GM12872 (cell line): ENCODE measurements around the gene PODXL2.
A peak's percentile ranks its signal among the peaks of the same experiment; 100 is the strongest.

ENCODE experiments used
- TF ChIP-seq, protein P1 (sequence below): IDR thresholded peaks from 3 replicates; pipeline ENCODE4 v1.5.1; 2011; ENCODE audit warnings: low read depth, mild to moderate bottlenecking, low read length, moderate library complexity; ENCODE audit not compliant: insufficient read depth

PODXL2 gene

DNA sequence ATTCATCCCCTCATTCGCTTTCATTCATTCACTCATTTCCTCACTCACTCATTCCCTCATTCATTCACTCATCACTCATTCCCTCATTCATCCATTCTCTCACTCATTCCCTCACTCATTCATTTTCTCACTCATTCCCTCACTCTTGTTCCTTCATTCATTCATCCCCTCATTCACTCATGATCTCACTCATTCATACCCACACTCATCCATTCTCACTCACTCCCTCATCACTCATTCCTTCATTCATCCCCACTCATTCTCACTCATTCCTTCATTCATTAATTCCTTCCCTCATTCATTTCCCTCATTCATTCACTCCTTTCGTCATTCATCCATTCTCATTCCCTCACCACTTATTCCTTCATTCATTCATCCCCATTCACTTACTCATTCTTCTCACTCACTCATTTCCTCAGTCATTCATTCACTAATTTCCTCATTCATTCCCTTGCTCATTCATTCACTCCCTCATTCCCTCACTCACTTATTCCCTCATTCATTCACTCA is 58.3 kb downstream of the PODXL2 start:
- TF ChIP-seq, protein P1, sequence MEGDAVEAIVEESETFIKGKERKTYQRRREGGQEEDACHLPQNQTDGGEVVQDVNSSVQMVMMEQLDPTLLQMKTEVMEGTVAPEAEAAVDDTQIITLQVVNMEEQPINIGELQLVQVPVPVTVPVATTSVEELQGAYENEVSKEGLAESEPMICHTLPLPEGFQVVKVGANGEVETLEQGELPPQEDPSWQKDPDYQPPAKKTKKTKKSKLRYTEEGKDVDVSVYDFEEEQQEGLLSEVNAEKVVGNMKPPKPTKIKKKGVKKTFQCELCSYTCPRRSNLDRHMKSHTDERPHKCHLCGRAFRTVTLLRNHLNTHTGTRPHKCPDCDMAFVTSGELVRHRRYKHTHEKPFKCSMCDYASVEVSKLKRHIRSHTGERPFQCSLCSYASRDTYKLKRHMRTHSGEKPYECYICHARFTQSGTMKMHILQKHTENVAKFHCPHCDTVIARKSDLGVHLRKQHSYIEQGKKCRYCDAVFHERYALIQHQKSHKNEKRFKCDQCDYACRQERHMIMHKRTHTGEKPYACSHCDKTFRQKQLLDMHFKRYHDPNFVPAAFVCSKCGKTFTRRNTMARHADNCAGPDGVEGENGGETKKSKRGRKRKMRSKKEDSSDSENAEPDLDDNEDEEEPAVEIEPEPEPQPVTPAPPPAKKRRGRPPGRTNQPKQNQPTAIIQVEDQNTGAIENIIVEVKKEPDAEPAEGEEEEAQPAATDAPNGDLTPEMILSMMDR: no peak

DNA sequence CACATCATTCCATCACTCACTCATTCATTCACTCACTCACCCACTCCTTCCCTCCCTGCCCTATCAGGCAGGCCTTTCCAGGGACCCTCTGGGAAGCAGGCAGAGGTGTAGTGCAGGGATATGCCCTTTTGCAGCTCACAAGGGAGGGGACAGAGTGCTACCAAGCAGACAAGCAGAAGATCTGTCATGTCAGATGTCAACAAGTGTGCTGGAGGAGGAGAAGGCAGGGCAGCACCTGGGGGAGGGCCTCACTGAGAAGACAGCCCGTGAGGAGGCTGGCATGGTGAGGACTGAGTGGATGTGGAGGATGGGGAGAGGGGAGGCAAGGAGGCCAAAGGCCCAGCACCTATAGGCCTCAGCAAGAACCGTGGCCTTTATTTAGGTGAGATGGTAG is 59.0 kb downstream of the PODXL2 start:
- TF ChIP-seq, protein P1: no peak

DNA sequence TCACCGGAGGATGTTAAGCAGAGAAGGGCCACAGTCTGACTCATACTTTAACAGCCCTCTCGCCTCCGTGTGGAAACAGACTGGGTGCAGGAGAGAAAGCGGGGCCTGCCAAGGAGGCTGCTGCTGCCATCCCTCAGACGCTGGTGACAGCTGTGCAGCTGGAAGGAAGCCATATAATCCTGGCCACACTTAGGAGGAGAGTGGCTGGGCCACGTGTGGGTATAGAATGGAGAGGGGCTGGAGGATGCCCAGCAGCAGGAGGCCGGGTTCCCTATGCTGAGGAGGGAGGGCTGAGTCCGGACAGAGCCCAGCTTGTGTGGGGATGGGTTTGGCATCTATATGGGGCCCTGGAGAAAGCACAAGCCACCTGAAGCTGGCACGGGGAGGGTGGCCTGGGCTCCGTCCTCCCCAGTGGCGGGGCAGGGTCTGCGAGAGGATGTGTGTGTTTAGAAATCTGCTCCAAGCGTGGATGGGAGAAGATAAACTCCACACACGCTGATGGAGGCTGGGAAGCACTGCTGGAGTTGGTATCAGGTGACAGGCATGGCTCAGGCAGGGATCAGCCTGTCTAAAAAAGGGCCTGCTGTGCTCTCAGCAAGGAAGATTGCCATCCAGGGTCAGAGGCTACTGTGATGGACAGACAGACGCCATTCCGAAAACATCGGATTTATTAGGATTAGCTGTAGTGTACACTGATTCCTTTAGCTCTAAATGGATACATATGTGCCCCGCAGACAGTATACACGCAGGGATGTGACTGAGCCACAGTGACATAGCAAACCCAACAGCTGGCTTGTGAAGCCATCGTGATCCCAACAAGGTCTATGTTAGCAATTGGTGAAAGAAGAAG is 59.7 kb downstream of the PODXL2 start:
- TF ChIP-seq, protein P1: no peak

DNA sequence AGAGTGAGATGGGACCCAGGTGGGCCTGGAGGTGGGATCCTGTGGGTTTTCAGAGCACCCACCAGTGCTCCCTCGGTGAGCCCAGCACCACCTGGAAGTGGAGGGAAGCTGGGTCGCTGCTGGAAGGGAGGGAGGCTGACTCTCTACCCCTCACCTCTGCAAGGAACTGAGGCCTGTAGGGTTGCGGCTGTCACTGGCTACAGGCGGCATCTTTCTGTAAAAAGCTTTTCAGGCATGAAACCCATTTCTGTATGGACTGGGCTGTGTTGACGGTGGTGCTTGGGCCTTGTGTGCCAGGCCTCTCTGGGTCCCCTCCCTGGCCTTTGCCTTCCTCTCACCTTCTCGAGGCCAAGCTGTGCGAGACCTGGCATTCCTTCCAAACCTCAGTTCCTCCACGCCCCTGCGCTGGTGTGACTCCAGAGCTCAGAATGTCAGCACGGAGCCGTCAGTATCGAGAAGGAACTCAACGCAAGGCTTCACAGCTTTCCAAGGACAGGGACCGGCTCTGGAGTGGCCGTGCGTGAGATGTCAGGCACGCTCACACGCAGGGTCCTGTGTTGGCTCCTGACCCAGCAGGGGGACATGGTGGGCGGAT is 60.4 kb downstream of the PODXL2 start:
- TF ChIP-seq, protein P1: no peak

DNA sequence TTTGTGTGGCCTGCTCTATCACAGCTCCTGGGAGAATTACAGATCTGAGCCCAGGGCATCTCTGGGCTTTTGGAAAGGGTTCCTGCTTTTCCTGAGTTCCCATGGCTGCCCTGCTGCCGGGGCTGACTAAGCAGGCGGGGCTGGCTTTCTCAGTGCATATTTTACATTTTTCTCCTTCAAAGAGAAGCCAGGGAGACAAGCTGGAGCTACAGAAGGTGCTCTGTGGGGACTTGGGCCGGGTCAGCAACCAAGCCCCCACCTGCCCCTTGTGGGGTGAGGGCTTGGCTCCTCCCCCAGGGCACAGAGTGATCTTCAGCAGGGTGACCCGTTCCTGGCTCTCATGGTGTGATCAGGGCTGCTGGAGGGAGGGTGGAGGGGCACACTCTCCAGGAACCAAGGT is 61.1 kb downstream of the PODXL2 start:
- TF ChIP-seq, protein P1: no peak

DNA sequence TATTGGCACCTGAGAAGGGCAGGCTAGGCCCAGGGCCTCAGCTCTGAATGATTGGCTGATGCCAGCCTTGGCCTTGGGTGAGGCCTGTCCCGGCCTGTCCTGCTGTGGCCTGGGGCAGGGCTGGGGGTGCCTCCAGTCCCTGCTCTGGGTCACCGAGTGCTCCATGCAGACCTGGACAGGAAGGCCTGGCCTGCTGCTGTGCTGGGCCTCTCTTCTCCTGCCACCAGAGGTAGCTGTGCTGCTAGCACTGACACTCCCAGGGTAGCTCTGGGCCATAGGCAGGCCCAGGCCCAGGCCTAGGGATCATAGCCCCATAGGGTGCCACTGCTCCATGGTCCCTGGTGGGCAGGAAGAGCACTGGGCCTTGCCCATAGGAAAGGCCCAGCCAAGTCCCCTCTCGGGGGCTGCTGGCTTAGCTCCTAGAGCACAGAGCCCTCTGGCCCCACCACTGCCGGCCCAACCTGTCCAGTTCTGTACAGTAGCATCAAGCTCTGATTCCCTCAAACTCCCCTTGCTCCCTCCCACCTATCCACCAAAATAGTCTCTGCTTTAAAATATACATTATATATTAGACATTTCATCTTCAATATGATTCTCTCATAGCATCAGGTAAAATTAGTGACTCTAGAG is 62.0 kb downstream of the PODXL2 start:
- TF ChIP-seq, protein P1: peak; percentile 55

DNA sequence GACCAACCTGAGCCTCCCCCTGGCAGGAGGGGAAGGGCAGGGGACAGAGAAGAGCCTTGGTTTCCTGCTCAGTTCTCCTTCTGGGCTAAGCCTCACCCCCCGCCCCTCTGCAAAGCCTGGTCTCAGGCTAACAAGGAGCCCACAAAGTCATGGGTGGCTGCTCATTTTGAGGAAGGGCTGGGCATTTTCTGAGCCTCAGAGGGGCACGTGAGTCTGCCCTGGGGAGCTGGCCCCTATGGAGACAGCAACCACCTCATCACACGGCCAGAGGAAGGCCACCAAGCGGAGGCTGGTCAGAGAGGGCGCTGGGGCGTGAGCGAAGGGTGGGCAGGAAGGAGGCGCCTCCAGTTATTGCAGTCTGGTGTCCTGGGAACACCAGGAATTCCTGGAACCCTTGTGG is 62.5 kb downstream of the PODXL2 start:
- TF ChIP-seq, protein P1: no peak
